Common myeloid progenitor, CD34-positive (primary cell): ENCODE measurements around the gene USP9Y.

Experiments
- CTCF ChIA-PET: fragments of 350-600 bp; sonication (Branson Sonifier 250); formaldehyde crosslinking; loops from one replicate; lab custom pipeline; 2021; ENCODE audit warnings: antibody characterized with exemption; lab: Charles Lee
- POLR2A ChIA-PET: fragments of 350-600 bp; sonication (Branson Sonifier 250); formaldehyde crosslinking; loops from one replicate; lab custom pipeline; 2021; ENCODE audit warnings: antibody characterized with exemption; lab: Charles Lee
- DNase-seq, 3 donors: peaks; one replicate each; pipeline versions ENCODE4 v3.0.0 to v3.0.0-alpha.2; 2013
- H3K27ac ChIP-seq, 2 experiments: 1 replicate in 1 of 2; 2 replicates in 1 of 2; pipeline ENCODE4 v1.7.0; 2013; ENCODE audit warnings: inconsistent platforms in 2 of 2, low read length in 2 of 2, mild to moderate bottlenecking in 2 of 2, low read depth in 1 of 2, moderate library complexity in 1 of 2; ENCODE audit not compliant: severe bottlenecking in 2 of 2, insufficient read depth in 1 of 2, poor library complexity in 1 of 2
- H3K27me3 ChIP-seq, 5 experiments: replicated peaks in 2 of 5; 1 replicate in 3 of 5; 2 replicates in 2 of 5; pipeline versions ENCODE4 v1.6.1 to v1.7.0; 2013; ENCODE audit warnings: low read length in 4 of 5, mild to moderate bottlenecking in 2 of 5, moderate library complexity in 2 of 5, inconsistent platforms in 1 of 5; ENCODE audit not compliant: insufficient read depth in 5 of 5, control insufficient read depth in 4 of 5
- H3K36me3 ChIP-seq, 4 experiments: 1 replicate in 2 of 4; 2 replicates in 2 of 4; pipeline versions ENCODE4 v1.6.1 to v1.7.0; 2013; ENCODE audit warnings: low read length in 3 of 4, control low read depth in 1 of 4, mild to moderate bottlenecking in 1 of 4; ENCODE audit not compliant: control insufficient read depth in 4 of 4, insufficient read depth in 4 of 4
- H3K4me1 ChIP-seq, 4 experiments: 1 replicate in 3 of 4; 2 replicates in 1 of 4; pipeline versions ENCODE4 v1.6.1 to v1.7.1; 2013; ENCODE audit warnings: low read length in 3 of 4, mild to moderate bottlenecking in 3 of 4, control low read depth in 1 of 4, inconsistent platforms in 1 of 4, moderate library complexity in 1 of 4; ENCODE audit not compliant: control insufficient read depth in 4 of 4, insufficient read depth in 4 of 4; ENCODE audit errors: control extremely low read depth in 1 of 4
- H3K4me3 ChIP-seq, 7 experiments: 1 replicate in 4 of 7; 2 replicates in 3 of 7; pipeline versions ENCODE4 v1.5.1 to v1.7.0; 2013; ENCODE audit warnings: mild to moderate bottlenecking in 7 of 7, low read length in 6 of 7, moderate library complexity in 6 of 7, inconsistent platforms in 2 of 7, low read depth in 2 of 7, control low read depth in 1 of 7; ENCODE audit not compliant: insufficient read depth in 4 of 7, control insufficient read depth in 1 of 7; ENCODE audit errors: extremely low read depth in 1 of 7
- H3K9me3 ChIP-seq, 5 experiments: 1 replicate in 4 of 5; 2 replicates in 1 of 5; pipeline versions ENCODE4 v1.6.1 to v1.7.1; 2013; ENCODE audit warnings: low read length in 4 of 5, mild to moderate bottlenecking in 2 of 5, inconsistent platforms in 1 of 5, low read depth in 1 of 5, moderate library complexity in 1 of 5; ENCODE audit not compliant: control insufficient read depth in 4 of 5, insufficient read depth in 2 of 5; ENCODE audit errors: control extremely low read depth in 1 of 5
- WGBS: methylation state at CpG from one replicate; pipeline ENCODE4 v1.1.5; 2013; ENCODE audit not compliant: insufficient coverage; 5-methylcytosine and 5-hydroxymethylcytosine counted together

USP9Y gene

GRCh38 chrY:12678111-12678510 is 22.9 kb upstream of the USP9Y start:
- no CpG with 5 or more reads among the region's 2 CpGs for WGBS
- POLR2A ChIA-PET, result no interaction called here
- no peaks in the 10 kb centered on the region for H3K27me3 ChIP-seq

GRCh38 chrY:12681535-12681934 is 19.5 kb upstream of the USP9Y start:
- H3K4me1 ChIP-seq, result no peaks in the 10 kb centered on the region
- POLR2A ChIA-PET, result no interaction called here
- DNase-seq, result no peak
- peaks cover 0 to 13% (median 0%) of the 10 kb centered on the region in 4 experiments for H3K36me3 ChIP-seq
- no peak overlapping the region for H3K4me3 ChIP-seq
- H3K9me3 ChIP-seq, result peaks cover 0 to 7% (median 0%) of the 10 kb centered on the region in 5 experiments
- H3K27ac ChIP-seq, result no peak overlapping the region
- CTCF ChIA-PET, result no interaction called here
- WGBS, result no CpG with 5 or more reads among the region's 2 CpGs
- H3K27me3 ChIP-seq, result no peaks in the 10 kb centered on the region

More at GRCh38 chrY:12678111-12678510, 22.9 kb upstream of the USP9Y start:
- no peak for DNase-seq
- CTCF ChIA-PET, result no interaction called here
- Histone ChIP-seq H3K36me3 (peaks cover 0 to 13% (median 0%) of the 10 kb centered on the region in 4 experiments), H3K27ac (no peak overlapping the region), H3K9me3 (peaks cover 0 to 8% (median 0%) of the 10 kb centered on the region in 5 experiments), H3K4me1 (no peaks in the 10 kb centered on the region), H3K4me3 (no peak overlapping the region)

GRCh38 chrY:12688337-12688736 is 12.7 kb upstream of the USP9Y start:
- no CpG with 5 or more reads among the region's 2 CpGs for WGBS
- H3K36me3 ChIP-seq, result peaks cover 0 to 45% (median 0%) of the 10 kb centered on the region in 4 experiments
- peaks cover 0 to 10% (median 0%) of the 10 kb centered on the region in 5 experiments for H3K9me3 ChIP-seq
- H3K27me3 ChIP-seq, result no peaks in the 10 kb centered on the region
- no peak overlapping the region for H3K4me3 ChIP-seq
- ChIA-PET CTCF (interaction anchor here (1.8 kb wide), 1 partner anchor 11 kb away, joined by 4 read pairs; no protein-coding TSS in a partner anchor), POLR2A (no interaction called here)
- no peak for DNase-seq
- no peak overlapping the region for H3K27ac ChIP-seq
- H3K4me1 ChIP-seq, result no peaks in the 10 kb centered on the region

- ChIA-PET POLR2A (no interaction called here), CTCF (interaction anchor here (0.8 kb wide), 1 partner anchor 9 kb away, joined by 3 read pairs; no protein-coding TSS in a partner anchor)
- no CpG with 5 or more reads among the region's 2 CpGs for WGBS
- Histone ChIP-seq H3K4me1 (no peaks in the 10 kb centered on the region), H3K9me3 (peaks cover 0 to 28% (median 0%) of the 10 kb centered on the region in 5 experiments), H3K27ac (no peak overlapping the region), H3K36me3 (peaks cover 0 to 39% (median 2%) of the 10 kb centered on the region in 4 experiments), H3K4me3 (no peak overlapping the region), H3K27me3 (no peaks in the 10 kb centered on the region)
- no peak for DNase-seq
Measured at GRCh38 chrY:12700087-12700486, 944 bp upstream of the USP9Y start.

GRCh38 chrY:12702174-12702573 is 1.1 kb downstream of the USP9Y start:
- Histone ChIP-seq H3K27ac (no peak overlapping the region), H3K9me3 (peaks cover 0 to 28% (median 0%) of the 10 kb centered on the region in 5 experiments), H3K36me3 (peaks cover 0 to 43% (median 2%) of the 10 kb centered on the region in 4 experiments), H3K4me3 (no peak overlapping the region), H3K27me3 (no peaks in the 10 kb centered on the region), H3K4me1 (no peaks in the 10 kb centered on the region)
- WGBS, result no CpG with 5 or more reads among the region's 1 CpG
- POLR2A ChIA-PET, result no interaction called here
- CTCF ChIA-PET, result no interaction called here
- no peak for DNase-seq

- no peak overlapping the region for H3K4me3 ChIP-seq
- peaks cover 0 to 10% (median 0%) of the 10 kb centered on the region in 4 experiments for H3K36me3 ChIP-seq
- ChIA-PET CTCF (interaction anchor here (0.7 to 1.1 kb wide), 2 partner anchors 10 to 178 kb away, joined by 3 to 4 read pairs; no protein-coding TSS in a partner anchor), POLR2A (no interaction called here)
- H3K4me1 ChIP-seq, result no peaks in the 10 kb centered on the region
- H3K9me3 ChIP-seq, result no peaks in the 10 kb centered on the region
- peak in 1 of 3 donors; percentile 2 for DNase-seq
- no peaks in the 10 kb centered on the region for H3K27me3 ChIP-seq
- no peak overlapping the region for H3K27ac ChIP-seq
- no CpG with 5 or more reads among the region's 2 CpGs for WGBS
Measured at GRCh38 chrY:12710460-12710859, 9.4 kb downstream of the USP9Y start.

- ChIA-PET CTCF (no interaction called here), POLR2A (no interaction called here)
- WGBS, result no CpG with 5 or more reads among the region's 6 CpGs
- Histone ChIP-seq H3K4me3 (no peak overlapping the region), H3K36me3 (peaks cover 0 to 6% (median 2%) of the 10 kb centered on the region in 4 experiments), H3K9me3 (no peaks in the 10 kb centered on the region), H3K27ac (no peak overlapping the region), H3K27me3 (no peaks in the 10 kb centered on the region), H3K4me1 (no peaks in the 10 kb centered on the region)
- no peak for DNase-seq
Measured at GRCh38 chrY:12715376-12715775, 14.3 kb downstream of the USP9Y start.
